Transverse colon (tissue), 4 donors: ENCODE data around the gene ASPG. TPM values are rescaled to one million over a fixed set of nuclear protein-coding genes. Genes with fewer than 3 reads are reported as not detected.
A peak's percentile ranks its signal among the peaks of the same experiment; 100 is the strongest.

ENCODE experiments used
- DNase-seq: peaks from one replicate; pipeline ENCODE4 v3.0.0-alpha.2; 2019
- H3K27ac ChIP-seq, 4 donors: fragments of 200-600 bp; sonication (generic); 2 replicates each; pipeline ENCODE4 v1.5.1; 2016 to 2018; ENCODE audit warnings: inconsistent platforms in 4 of 4
- H3K27me3 ChIP-seq: fragments of 200-600 bp; sonication (generic); 2 replicates; pipeline ENCODE4 v1.5.1; 2017; ENCODE audit warnings: inconsistent platforms
- H3K36me3 ChIP-seq, 4 donors: fragments of 200-600 bp; sonication (generic); 2 replicates each; pipeline ENCODE4 v1.5.1; 2017 to 2019; ENCODE audit warnings: inconsistent platforms in 4 of 4
- H3K4me1 ChIP-seq, 4 donors: fragments of 200-600 bp; sonication (generic); 2 replicates each; pipeline ENCODE4 v1.5.1; 2017 to 2020; ENCODE audit warnings: inconsistent platforms in 4 of 4
- H3K4me3 ChIP-seq, 4 donors: fragments of 200-600 bp; sonication (generic); 1 replicate in 1 of 4; 2 replicates in 3 of 4; pipeline versions ENCODE4 v1.5.1 to v1.6.1; 2017 to 2019; ENCODE audit warnings: inconsistent platforms in 4 of 4
- H3K9me3 ChIP-seq, 2 donors: fragments of 200-600 bp; sonication (generic); 2 replicates each; pipeline ENCODE4 v1.5.1; 2017 to 2019; ENCODE audit warnings: inconsistent platforms in 2 of 2
- EP300 ChIP-seq: sonication (generic); formaldehyde crosslinking; IDR thresholded peaks from one replicate; pipeline ENCODE4 v1.6.1; 2017; ENCODE audit warnings: antibody characterized with exemption, low read depth
- POLR2A ChIP-seq: fragments of 450-650 bp; IDR thresholded peaks from one replicate; pipeline ENCODE4 v1.6.1; 2016; ENCODE audit warnings: antibody characterized with exemption, mild to moderate bottlenecking, moderate library complexity
- POLR2AphosphoS5 ChIP-seq, 3 donors: sonication (generic); formaldehyde crosslinking; IDR thresholded peaks; one replicate each; pipeline ENCODE4 v1.6.1; 2016; ENCODE audit warnings: antibody characterized with exemption in 3 of 3
- WGBS, 2 donors: methylation state at CpG; one replicate each; pipeline ENCODE4 v1.1.5; 2018; ENCODE audit warnings: low coverage in 1 of 2; 5-methylcytosine and 5-hydroxymethylcytosine counted together
- in situ Hi-C, 4 donors: fragments of 200-750 bp; cut with MboI; loops; one replicate each; pipeline versions ENCODE4 v1.15.0 to v1.15.1; 2017; ENCODE audit warnings: low sequenced_read_pairs in 3 of 4, low pct_ligation_motif_present in 1 of 4, low pct_unique_long_range_greater_than_20kb in 1 of 4
- intact Hi-C: fragments of 100-400 bp; cut with DNase I; formaldehyde crosslinking; loops from one replicate; pipeline ENCODE4 v1.15.1; 2023; ENCODE audit warnings: low total_unique reads
- total RNA-seq, 4 donors: library from RNA; depleted of rRNA; stranded (reverse); fragments of >200 nt; gene quantifications; one replicate each; pipeline ENCODE4 v1.1.0, GENCODE V29; 2016
- TF ChIP-seq, protein P1 (sequence below), 5 experiments: fragments of 200-600 bp in 3 of 5; fragments of 450-650 bp in 2 of 5; sonication (generic) in 3 of 5; IDR thresholded peaks; 1 replicate in 2 of 5; 2 replicates in 3 of 5; pipeline ENCODE4 v1.5.1; 2016 to 2017; ENCODE audit warnings: antibody characterized with exemption in 5 of 5, inconsistent platforms in 3 of 5, mild to moderate bottlenecking in 2 of 5, moderate library complexity in 1 of 5

ASPG gene
- total RNA-seq, 4 donors from 2014 or later: 4.4 to 20.3 (median 8.7) TPM

GRCh38 chr14:104108570-104109541, 23.4 kb downstream of the ASPG start:
- Histone ChIP-seq H3K4me1 (peaks cover 0 to 30% (median 20%) of the 10 kb centered on the region in 4 donors), H3K36me3 (no peaks in the 10 kb centered on the region), H3K9me3 (no peaks in the 10 kb centered on the region), H3K27ac (no peak overlapping the region), H3K27me3 (no peaks in the 10 kb centered on the region), H3K4me3 (no peak overlapping the region)
- peak; percentile 8 for DNase-seq
- 37 to 46% methylated on average over 6 to 26 of the region's 26 CpGs for WGBS, 2 donors
- in situ Hi-C loops (no loop called here), intact Hi-C loops (no loop called here)
- TF ChIP-seq, protein P1, sequence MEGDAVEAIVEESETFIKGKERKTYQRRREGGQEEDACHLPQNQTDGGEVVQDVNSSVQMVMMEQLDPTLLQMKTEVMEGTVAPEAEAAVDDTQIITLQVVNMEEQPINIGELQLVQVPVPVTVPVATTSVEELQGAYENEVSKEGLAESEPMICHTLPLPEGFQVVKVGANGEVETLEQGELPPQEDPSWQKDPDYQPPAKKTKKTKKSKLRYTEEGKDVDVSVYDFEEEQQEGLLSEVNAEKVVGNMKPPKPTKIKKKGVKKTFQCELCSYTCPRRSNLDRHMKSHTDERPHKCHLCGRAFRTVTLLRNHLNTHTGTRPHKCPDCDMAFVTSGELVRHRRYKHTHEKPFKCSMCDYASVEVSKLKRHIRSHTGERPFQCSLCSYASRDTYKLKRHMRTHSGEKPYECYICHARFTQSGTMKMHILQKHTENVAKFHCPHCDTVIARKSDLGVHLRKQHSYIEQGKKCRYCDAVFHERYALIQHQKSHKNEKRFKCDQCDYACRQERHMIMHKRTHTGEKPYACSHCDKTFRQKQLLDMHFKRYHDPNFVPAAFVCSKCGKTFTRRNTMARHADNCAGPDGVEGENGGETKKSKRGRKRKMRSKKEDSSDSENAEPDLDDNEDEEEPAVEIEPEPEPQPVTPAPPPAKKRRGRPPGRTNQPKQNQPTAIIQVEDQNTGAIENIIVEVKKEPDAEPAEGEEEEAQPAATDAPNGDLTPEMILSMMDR (IDR thresholded peaks at IDR 0.05): no peak
- TF ChIP-seq POLR2A: no peak
- TF ChIP-seq EP300: no peak
- no peak for TF ChIP-seq POLR2AphosphoS5 (IDR thresholded peaks at IDR 0.05)

DNA sequence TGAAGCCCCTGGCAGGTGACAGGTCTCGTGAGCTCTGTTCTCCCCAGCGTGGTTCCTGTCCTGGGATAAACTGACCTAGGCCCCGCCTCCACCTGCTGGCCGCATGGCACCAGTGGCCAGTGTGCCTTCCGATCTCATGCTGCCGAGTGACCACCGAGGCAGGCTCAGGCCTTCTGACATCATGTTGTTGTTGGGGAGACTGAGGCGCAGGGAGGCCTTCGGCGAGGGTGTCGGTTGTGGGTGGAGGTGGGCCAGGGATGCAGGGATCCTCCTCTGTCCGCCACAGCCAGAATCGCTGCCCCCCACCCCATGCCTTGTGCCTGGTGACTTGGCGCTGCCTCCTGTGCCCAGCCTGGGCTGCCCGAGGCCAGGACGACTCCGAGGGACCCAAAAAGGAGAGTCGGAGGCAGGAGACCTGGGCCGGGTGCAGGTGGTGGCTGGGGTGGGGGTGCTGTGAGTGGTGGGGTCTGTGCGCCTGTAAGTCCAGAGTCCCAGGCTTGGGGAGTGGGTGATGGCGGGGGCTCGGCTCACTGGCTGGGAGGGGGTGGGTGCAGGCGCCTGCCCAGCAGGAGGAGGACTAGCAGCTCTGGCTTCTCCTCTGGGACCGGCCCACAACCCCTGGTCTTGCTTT, 24.3 kb downstream of the ASPG start:
- Histone ChIP-seq H3K4me1 (peaks cover 0 to 29% (median 20%) of the 10 kb centered on the region in 4 donors), H3K27ac (no peak overlapping the region), H3K27me3 (no peaks in the 10 kb centered on the region), H3K36me3 (no peaks in the 10 kb centered on the region), H3K9me3 (no peaks in the 10 kb centered on the region), H3K4me3 (no peak overlapping the region)
- intact Hi-C loops (no loop called here), in situ Hi-C loops (no loop called here)
- DNase-seq: no peak
- WGBS, 2 donors: 55% methylated on average over 11 of the region's 24 CpGs; no CpG with 5 or more reads in 1 of the 2 donors
- TF ChIP-seq, protein P1 (IDR thresholded peaks at IDR 0.05): no peak
- TF ChIP-seq POLR2AphosphoS5 (IDR thresholded peaks at IDR 0.05) (no peak), EP300 (no peak), POLR2A (no peak)

DNA sequence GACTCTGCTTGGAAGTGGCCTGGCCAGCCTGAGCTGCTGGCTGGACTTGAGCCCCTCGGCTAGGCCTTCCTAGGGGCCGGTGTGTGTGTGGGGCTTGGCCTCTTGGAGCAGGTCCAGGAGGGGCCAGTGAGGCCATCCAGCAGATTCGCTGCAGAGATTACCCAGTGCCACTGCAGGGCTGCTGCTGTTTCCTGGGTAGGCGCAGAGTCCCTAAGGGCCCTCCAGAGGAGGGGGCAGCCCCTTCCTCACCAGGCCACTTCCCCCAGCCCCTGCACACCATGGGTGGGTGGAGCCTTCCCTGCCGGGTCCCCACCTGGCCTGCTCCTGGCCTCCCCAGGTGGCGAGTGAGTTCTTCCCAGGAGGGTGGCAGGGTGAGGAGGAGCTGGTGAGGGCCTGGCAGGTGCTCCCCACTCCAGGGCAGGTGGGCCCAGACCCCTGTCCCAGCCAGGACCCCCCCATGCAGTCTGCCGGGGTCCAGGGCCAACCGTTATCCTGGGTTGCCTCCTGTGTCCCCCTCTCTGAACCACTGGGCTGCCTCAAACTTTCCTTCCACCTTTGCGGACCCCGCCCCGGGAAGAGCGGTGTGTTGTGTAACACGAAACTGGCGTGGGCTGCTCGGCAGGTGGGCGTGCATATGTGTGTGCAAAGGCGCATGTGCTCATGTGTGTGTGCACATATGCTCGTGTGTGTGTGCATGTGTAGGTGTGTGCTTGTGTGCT, 25.1 kb downstream of the ASPG start:
- TF ChIP-seq, protein P1 (IDR thresholded peaks at IDR 0.05): no peak
- TF ChIP-seq POLR2A (no peak), EP300 (no peak), POLR2AphosphoS5 (IDR thresholded peaks at IDR 0.05) (no peak)
- Histone ChIP-seq H3K27me3 (no peaks in the 10 kb centered on the region), H3K36me3 (no peaks in the 10 kb centered on the region), H3K27ac (no peak overlapping the region), H3K4me1 (peaks cover 0 to 21% (median 18%) of the 10 kb centered on the region in 4 donors), H3K9me3 (no peaks in the 10 kb centered on the region), H3K4me3 (no peak overlapping the region)
- in situ Hi-C loops: no loop called here
- intact Hi-C loops: no loop called here
- 55% methylated on average over 15 of the region's 18 CpGs; no CpG with 5 or more reads in 1 of the 2 donors for WGBS, 2 donors
- DNase-seq: peak; percentile 9
